ENCODE measurements around the gene SLC50A1. TPM values are rescaled to one million over a fixed set of nuclear protein-coding genes. Genes with fewer than 3 reads are reported as not detected.
"Not testable (repeated sequence)": the region's sequence is repeated elsewhere in the genome, so short reads cannot be mapped to it uniquely, and the experiment has no call there.

SLC50A1 gene
- polyA plus RNA-seq, 1 donor (not counting 4 experiments of a cell fraction or from before 2014, with no cell fraction given), result 54.5 TPM

GRCh38 chr1:155116113-155116764 is 19.4 kb upstream of the SLC50A1 start:
- Histone ChIP-seq H3K27me3 (ENCODE audit: control insufficient read depth, extremely low read depth, insufficient read depth, low read length) (peaks cover 3% of the 10 kb centered on the region), H3K4me1 (ENCODE audit: control insufficient read depth, extremely low read depth, insufficient read depth, low read length) (peaks cover 6% of the 10 kb centered on the region), H3K79me2 (ENCODE audit: control insufficient read depth, insufficient read depth, low read length) (no peaks in the 10 kb centered on the region), H3K27ac (ENCODE audit: control insufficient read depth, insufficient read depth, low read length) (no peak overlapping the region), H2AFZ (ENCODE audit: control insufficient read depth, low read length) (no peak overlapping the region), H3K36me3 (ENCODE audit: control insufficient read depth in 2 of 2, extremely low read depth in 1 of 2, insufficient read depth in 2 of 2, low read length in 2 of 2) (no peaks in the 10 kb centered on the region), H3K9me3 (ENCODE audit: control insufficient read depth, low read depth, low read length) (no peaks in the 10 kb centered on the region), H3K9me1 (ENCODE audit: control insufficient read depth, extremely low read depth, insufficient read depth, low read length) (no peaks in the 10 kb centered on the region), H3K4me3 (ENCODE audit: control insufficient read depth in 2 of 3, extremely low read depth in 1 of 3, insufficient read depth in 2 of 3, low read depth in 1 of 3, low read length in 3 of 3) (no peak overlapping the region), H3K4me2 (ENCODE audit: control insufficient read depth, extremely low read depth, insufficient read depth, low read depth, low read length) (no peak overlapping the region), H3K9ac (ENCODE audit: control insufficient read depth, extremely low read depth, insufficient read depth, low read length) (no peak overlapping the region), H4K20me1 (ENCODE audit: control insufficient read depth, extremely low read depth, insufficient read depth, low read length) (no peaks in the 10 kb centered on the region)
- dilution Hi-C loops (cut with MboI; ENCODE audit: extremely low pct_ligation_motif_present, low sequenced_read_pairs), result no loop called here
- TF ChIP-seq CTCF (optimal IDR thresholded peaks at IDR 0.05 in 1 of 3, IDR thresholded peaks at IDR 0.05 in 1 of 3, conservative IDR thresholded peaks at IDR 0.05 in 1 of 3; ENCODE audit: extremely low read depth in 1 of 3, insufficient read depth in 2 of 3, low read length in 3 of 3) (no peak), EZH2 (IDR thresholded peaks at IDR 0.05; ENCODE audit: low read length) (no peak)
- FAIRE-seq, result no peak
- no peak for DNase-seq (ENCODE audit: low read depth, low spot score)

GRCh38 chr1:155117610-155118009 is 18.0 kb upstream of the SLC50A1 start:
- no peak overlapping the region for H3K4me2 ChIP-seq (ENCODE audit: control insufficient read depth, extremely low read depth, insufficient read depth, low read depth, low read length)
- no peak for FAIRE-seq
- H3K4me1 ChIP-seq (ENCODE audit: control insufficient read depth, extremely low read depth, insufficient read depth, low read length), result peaks cover 6% of the 10 kb centered on the region
- peaks cover 3% of the 10 kb centered on the region for H3K27me3 ChIP-seq (ENCODE audit: control insufficient read depth, extremely low read depth, insufficient read depth, low read length)
- H2AFZ ChIP-seq (ENCODE audit: control insufficient read depth, low read length), result no peak overlapping the region
- dilution Hi-C loops (cut with MboI; ENCODE audit: extremely low pct_ligation_motif_present, low sequenced_read_pairs), result no loop called here
- no peaks in the 10 kb centered on the region for H4K20me1 ChIP-seq (ENCODE audit: control insufficient read depth, extremely low read depth, insufficient read depth, low read length)
- H3K9me3 ChIP-seq (ENCODE audit: control insufficient read depth, low read depth, low read length), result no peaks in the 10 kb centered on the region
- no peak for TF ChIP-seq EZH2 (IDR thresholded peaks at IDR 0.05; ENCODE audit: low read length)
- H3K79me2 ChIP-seq (ENCODE audit: control insufficient read depth, insufficient read depth, low read length), result no peaks in the 10 kb centered on the region
- H3K36me3 ChIP-seq (ENCODE audit: control insufficient read depth in 2 of 2, extremely low read depth in 1 of 2, insufficient read depth in 2 of 2, low read length in 2 of 2), result no peaks in the 10 kb centered on the region
- H3K9ac ChIP-seq (ENCODE audit: control insufficient read depth, extremely low read depth, insufficient read depth, low read length), result no peak overlapping the region
- H3K27ac ChIP-seq (ENCODE audit: control insufficient read depth, insufficient read depth, low read length), result no peak overlapping the region
- DNase-seq (ENCODE audit: low read depth, low spot score), result no peak
- H3K4me3 ChIP-seq (ENCODE audit: control insufficient read depth in 2 of 3, extremely low read depth in 1 of 3, insufficient read depth in 2 of 3, low read depth in 1 of 3, low read length in 3 of 3), result no peak overlapping the region
- H3K9me1 ChIP-seq (ENCODE audit: control insufficient read depth, extremely low read depth, insufficient read depth, low read length), result no peaks in the 10 kb centered on the region

GRCh38 chr1:155118090-155118489 is 17.6 kb upstream of the SLC50A1 start:
- H3K36me3 ChIP-seq (ENCODE audit: control insufficient read depth in 2 of 2, extremely low read depth in 1 of 2, insufficient read depth in 2 of 2, low read length in 2 of 2); H3K4me2 ChIP-seq (ENCODE audit: control insufficient read depth, extremely low read depth, insufficient read depth, low read depth, low read length); H3K27ac ChIP-seq (ENCODE audit: control insufficient read depth, insufficient read depth, low read length); H4K20me1 ChIP-seq (ENCODE audit: control insufficient read depth, extremely low read depth, insufficient read depth, low read length); H3K4me3 ChIP-seq (ENCODE audit: control insufficient read depth in 2 of 3, extremely low read depth in 1 of 3, insufficient read depth in 2 of 3, low read depth in 1 of 3, low read length in 3 of 3); dilution Hi-C loops (cut with MboI; ENCODE audit: extremely low pct_ligation_motif_present, low sequenced_read_pairs); H3K9ac ChIP-seq (ENCODE audit: control insufficient read depth, extremely low read depth, insufficient read depth, low read length); H2AFZ ChIP-seq (ENCODE audit: control insufficient read depth, low read length); H3K9me3 ChIP-seq (ENCODE audit: control insufficient read depth, low read depth, low read length); H3K79me2 ChIP-seq (ENCODE audit: control insufficient read depth, insufficient read depth, low read length); FAIRE-seq; DNase-seq (ENCODE audit: low read depth, low spot score); H3K9me1 ChIP-seq (ENCODE audit: control insufficient read depth, extremely low read depth, insufficient read depth, low read length); H3K4me1 ChIP-seq (ENCODE audit: control insufficient read depth, extremely low read depth, insufficient read depth, low read length); H3K27me3 ChIP-seq (ENCODE audit: control insufficient read depth, extremely low read depth, insufficient read depth, low read length): not testable (repeated sequence)
